Mesendoderm (in vitro differentiated cells): ENCODE measurements around the gene AUH.

Experiments used
- DNase-seq: peaks from one replicate; pipeline ENCODE4 v3.0.0; 2013
- H2AK5ac ChIP-seq: 2 replicates; pipeline ENCODE4 v1.6.1; 2013; ENCODE audit warnings: low read length, inconsistent platforms
- H2BK120ac ChIP-seq: 2 replicates; pipeline ENCODE4 v1.6.1; 2013; ENCODE audit warnings: low read depth, mild to moderate bottlenecking, low read length, moderate library complexity, mixed read lengths
- H2BK15ac ChIP-seq: replicated peaks from 2 replicates; pipeline ENCODE4 v1.6.1; 2013; ENCODE audit warnings: low read depth, mild to moderate bottlenecking, moderate library complexity
- H2BK5ac ChIP-seq: 2 replicates; pipeline ENCODE4 v1.6.1; 2013; ENCODE audit warnings: low read length, inconsistent platforms
- H3K18ac ChIP-seq: 2 replicates; pipeline ENCODE4 v1.6.1; 2013; ENCODE audit warnings: mild to moderate bottlenecking, low read length, mixed read lengths
- H3K23ac ChIP-seq: one replicate; pipeline ENCODE4 v1.6.1; 2013; ENCODE audit warnings: low read length
- H3K27ac ChIP-seq: 2 replicates; pipeline ENCODE4 v1.5.1; 2013; ENCODE audit warnings: low read depth, mild to moderate bottlenecking, inconsistent platforms, low read length, moderate library complexity
- H3K27me3 ChIP-seq: 2 replicates; pipeline ENCODE4 v1.6.1; 2013; ENCODE audit warnings: low read length, control low read depth, mild to moderate bottlenecking, inconsistent platforms; ENCODE audit not compliant: insufficient read depth, poor library complexity
- H3K36me3 ChIP-seq: 2 replicates; pipeline ENCODE4 v1.6.1; 2013; ENCODE audit warnings: low read length, inconsistent platforms; ENCODE audit not compliant: control insufficient read depth, insufficient read depth
- H3K4ac ChIP-seq: one replicate; pipeline ENCODE4 v1.6.1; 2013; ENCODE audit warnings: low read depth, mild to moderate bottlenecking, low read length, moderate library complexity
- H3K4me1 ChIP-seq: 2 replicates; pipeline ENCODE4 v1.6.1; 2013; ENCODE audit warnings: low read depth, low read length, inconsistent platforms; ENCODE audit not compliant: control insufficient read depth
- H3K4me2 ChIP-seq: 2 replicates; pipeline ENCODE4 v1.6.1; 2013; ENCODE audit warnings: low read length
- H3K4me3 ChIP-seq: 2 replicates; pipeline ENCODE4 v1.5.1; 2013; ENCODE audit warnings: mild to moderate bottlenecking, low read length
- H3K56ac ChIP-seq: one replicate; pipeline ENCODE4 v1.6.1; 2013; ENCODE audit warnings: low read length
- H3K79me1 ChIP-seq: 2 replicates; pipeline ENCODE4 v1.6.1; 2013; ENCODE audit warnings: low read length, inconsistent platforms
- H3K79me2 ChIP-seq: 2 replicates; pipeline ENCODE4 v1.6.1; 2013; ENCODE audit warnings: mild to moderate bottlenecking, low read length; ENCODE audit not compliant: control insufficient read depth, insufficient read depth
- H3K9ac ChIP-seq: 2 replicates; pipeline ENCODE4 v1.6.1; 2013; ENCODE audit warnings: low read length, inconsistent platforms
- H4K5ac ChIP-seq: one replicate; pipeline ENCODE4 v1.6.1; 2013; ENCODE audit warnings: low read length
- H4K8ac ChIP-seq: one replicate; pipeline ENCODE4 v1.6.1; 2013; ENCODE audit warnings: low read depth, mild to moderate bottlenecking, control low read depth, low read length, moderate library complexity
- WGBS: extraction: QIAGEN DNeasy Blood & Tissue Kit; methylation state at CpG from one replicate; pipeline ENCODE4 v1.1.7; 2013; ENCODE audit warnings: low lambda C conversion rate, missing lambda C conversion rate; ENCODE audit not compliant: insufficient coverage; ENCODE audit errors: extremely low coverage; 5-methylcytosine and 5-hydroxymethylcytosine counted together

Gene AUH

GRCh38 chr9:91349115-91349555 is 12.6 kb downstream of the AUH start:
- Histone ChIP-seq H3K27me3 (no peaks in the 10 kb centered on the region), H3K4me1 (no peaks in the 10 kb centered on the region), H3K18ac (no peak overlapping the region), H2BK15ac (no peak overlapping the region), H3K79me2 (no peaks in the 10 kb centered on the region), H2AK5ac (no peak overlapping the region), H3K56ac (no peak overlapping the region), H3K4ac (no peak overlapping the region), H3K23ac (no peak overlapping the region), H4K8ac (no peak overlapping the region), H2BK5ac (no peak overlapping the region), H3K4me3 (no peak overlapping the region), H2BK120ac (no peak overlapping the region), H4K5ac (no peak overlapping the region), H3K9ac (no peak overlapping the region), H3K4me2 (no peak overlapping the region), H3K36me3 (no peaks in the 10 kb centered on the region), H3K79me1 (peaks cover 3% of the 10 kb centered on the region), H3K27ac (no peak overlapping the region)
- WGBS: no CpG with 5 or more reads among the region's 3 CpGs
- DNase-seq: no peak

- no peak overlapping the region for H3K4ac ChIP-seq
- H4K8ac ChIP-seq: no peak overlapping the region
- H3K27me3 ChIP-seq: no peaks in the 10 kb centered on the region
- H3K27ac ChIP-seq: no peak overlapping the region
- peaks cover 4% of the 10 kb centered on the region for H3K79me1 ChIP-seq
- H3K18ac ChIP-seq: no peak overlapping the region
- no peaks in the 10 kb centered on the region for H3K79me2 ChIP-seq
- H3K9ac ChIP-seq: no peak overlapping the region
- DNase-seq: no peak
- H4K5ac ChIP-seq: no peak overlapping the region
- H2BK5ac ChIP-seq: no peak overlapping the region
- no peak overlapping the region for H3K56ac ChIP-seq
- WGBS: no CpG with 5 or more reads among the region's 6 CpGs
- H3K4me1 ChIP-seq: no peaks in the 10 kb centered on the region
- no peak overlapping the region for H3K23ac ChIP-seq
- H2AK5ac ChIP-seq: no peak overlapping the region
- no peaks in the 10 kb centered on the region for H3K36me3 ChIP-seq
- H3K4me2 ChIP-seq: no peak overlapping the region
- H2BK120ac ChIP-seq: no peak overlapping the region
- H3K4me3 ChIP-seq: no peak overlapping the region
- H2BK15ac ChIP-seq: no peak overlapping the region
Observed at GRCh38 chr9:91348191-91348807, 13.4 kb downstream of the AUH start.

GRCh38 chr9:91347377-91347776 is 14.3 kb downstream of the AUH start:
- Histone ChIP-seq H3K9ac (no peak overlapping the region), H3K23ac (no peak overlapping the region), H2BK15ac (no peak overlapping the region), H2AK5ac (no peak overlapping the region), H3K36me3 (no peaks in the 10 kb centered on the region), H3K4me1 (no peaks in the 10 kb centered on the region), H3K4me2 (no peak overlapping the region), H3K79me2 (no peaks in the 10 kb centered on the region), H4K5ac (no peak overlapping the region), H2BK5ac (no peak overlapping the region), H4K8ac (no peak overlapping the region), H3K27ac (no peak overlapping the region), H3K56ac (no peak overlapping the region), H3K18ac (no peak overlapping the region), H2BK120ac (no peak overlapping the region), H3K4me3 (no peak overlapping the region), H3K27me3 (no peaks in the 10 kb centered on the region), H3K79me1 (peaks cover 4% of the 10 kb centered on the region), H3K4ac (no peak overlapping the region)
- DNase-seq: no peak

- no peaks in the 10 kb centered on the region for H3K27me3 ChIP-seq
- no peak overlapping the region for H2AK5ac ChIP-seq
- H3K4me2 ChIP-seq: no peak overlapping the region
- H2BK120ac ChIP-seq: no peak overlapping the region
- H3K27ac ChIP-seq: no peak overlapping the region
- no peak overlapping the region for H4K8ac ChIP-seq
- no peak overlapping the region for H3K4me3 ChIP-seq
- H3K4me1 ChIP-seq: no peaks in the 10 kb centered on the region
- H3K36me3 ChIP-seq: no peaks in the 10 kb centered on the region
- no peak overlapping the region for H2BK15ac ChIP-seq
- H3K79me1 ChIP-seq: peaks cover 4% of the 10 kb centered on the region
- no peak overlapping the region for H3K23ac ChIP-seq
- no peak overlapping the region for H3K56ac ChIP-seq
- H3K4ac ChIP-seq: no peak overlapping the region
- WGBS: no CpG with 5 or more reads among the region's 1 CpG
- no peak for DNase-seq
- no peak overlapping the region for H2BK5ac ChIP-seq
- H4K5ac ChIP-seq: no peak overlapping the region
- no peak overlapping the region for H3K9ac ChIP-seq
- no peak overlapping the region for H3K18ac ChIP-seq
- no peaks in the 10 kb centered on the region for H3K79me2 ChIP-seq
Observed at GRCh38 chr9:91346644-91347043, 15.1 kb downstream of the AUH start.

- H3K56ac ChIP-seq: no peak overlapping the region
- H2BK5ac ChIP-seq: no peak overlapping the region
- H3K4me1 ChIP-seq: no peaks in the 10 kb centered on the region
- no peak overlapping the region for H3K9ac ChIP-seq
- H3K27me3 ChIP-seq: no peaks in the 10 kb centered on the region
- H4K5ac ChIP-seq: no peak overlapping the region
- WGBS: no CpG with 5 or more reads among the region's 4 CpGs
- no peak overlapping the region for H4K8ac ChIP-seq
- no peak overlapping the region for H2BK120ac ChIP-seq
- no peaks in the 10 kb centered on the region for H3K79me2 ChIP-seq
- H3K4ac ChIP-seq: no peak overlapping the region
- H2AK5ac ChIP-seq: no peak overlapping the region
- no peak overlapping the region for H3K27ac ChIP-seq
- no peak for DNase-seq
- H3K36me3 ChIP-seq: no peaks in the 10 kb centered on the region
- H2BK15ac ChIP-seq: no peak overlapping the region
- H3K4me3 ChIP-seq: no peak overlapping the region
- H3K18ac ChIP-seq: no peak overlapping the region
- H3K79me1 ChIP-seq: peaks cover 4% of the 10 kb centered on the region
- H3K23ac ChIP-seq: no peak overlapping the region
- H3K4me2 ChIP-seq: no peak overlapping the region
Observed at GRCh38 chr9:91345978-91346377, 15.7 kb downstream of the AUH start.

GRCh38 chr9:91342575-91342974 is 19.1 kb downstream of the AUH start:
- H3K79me1 ChIP-seq: peaks cover 5% of the 10 kb centered on the region
- no peak overlapping the region for H3K4me2 ChIP-seq
- H2BK120ac ChIP-seq: no peak overlapping the region
- DNase-seq: no peak
- H2BK5ac ChIP-seq: no peak overlapping the region
- WGBS: no CpG with 5 or more reads among the region's 3 CpGs
- H2BK15ac ChIP-seq: no peak overlapping the region
- H3K4ac ChIP-seq: no peak overlapping the region
- H3K27me3 ChIP-seq: no peaks in the 10 kb centered on the region
- H3K56ac ChIP-seq: no peak overlapping the region
- no peak overlapping the region for H3K9ac ChIP-seq
- H3K4me1 ChIP-seq: no peaks in the 10 kb centered on the region
- no peaks in the 10 kb centered on the region for H3K79me2 ChIP-seq
- H3K4me3 ChIP-seq: no peak overlapping the region
- no peak overlapping the region for H2AK5ac ChIP-seq
- H3K27ac ChIP-seq: no peak overlapping the region
- H3K36me3 ChIP-seq: no peaks in the 10 kb centered on the region
- no peak overlapping the region for H4K8ac ChIP-seq
- no peak overlapping the region for H4K5ac ChIP-seq
- H3K18ac ChIP-seq: no peak overlapping the region
- no peak overlapping the region for H3K23ac ChIP-seq
